Progenitor cell of endocrine pancreas (in vitro differentiated cells): Measurements from ENCODE around the gene IGSF9B. TPM values are rescaled to one million over a fixed set of nuclear protein-coding genes. Genes with fewer than 3 reads are reported as not detected.

Experiments used
- DNase-seq: peaks from one replicate; pipeline ENCODE4 v3.0.0; 2021; ENCODE audit warnings: low spot score; ENCODE audit not compliant: unreplicated experiment
- H3K27ac Mint-ChIP-seq: 2 replicates; pipeline ENCODE4 v1.8.0; 2021; ENCODE audit warnings: mild to moderate bottlenecking, moderate library complexity, mixed read lengths
- H3K27me3 Mint-ChIP-seq: 2 replicates; pipeline ENCODE4 v1.8.0; 2021; ENCODE audit warnings: mixed read lengths
- H3K36me3 Mint-ChIP-seq: 2 replicates; pipeline ENCODE4 v1.8.0; 2022; ENCODE audit warnings: mixed read lengths; ENCODE audit not compliant: insufficient read depth
- H3K4me1 Mint-ChIP-seq: 2 replicates; pipeline ENCODE4 v1.8.0; 2021; ENCODE audit warnings: low read depth, mixed read lengths
- H3K4me3 Mint-ChIP-seq: 2 replicates; pipeline ENCODE4 v1.8.0; 2021; ENCODE audit warnings: low read depth, mild to moderate bottlenecking, moderate library complexity, mixed read lengths
- H3K9me3 Mint-ChIP-seq: 2 replicates; pipeline ENCODE4 v1.8.0; 2021; ENCODE audit warnings: low read depth, mixed read lengths
- total RNA-seq: library from RNA; stranded (reverse); gene quantifications from 2 replicates; pipeline ENCODE4 v1.2.1, GENCODE V29; 2021
- TF ChIP-seq, protein P1 (sequence below): fragments of 200-600 bp; sonication (generic); IDR thresholded peaks from one replicate; pipeline ENCODE4 v1.5.0; 2021; ENCODE audit warnings: antibody characterized with exemption, mild to moderate bottlenecking; ENCODE audit not compliant: unreplicated experiment

IGSF9B gene
- total RNA-seq, 1 donor from 2014 or later = 7.8 TPM

DNA sequence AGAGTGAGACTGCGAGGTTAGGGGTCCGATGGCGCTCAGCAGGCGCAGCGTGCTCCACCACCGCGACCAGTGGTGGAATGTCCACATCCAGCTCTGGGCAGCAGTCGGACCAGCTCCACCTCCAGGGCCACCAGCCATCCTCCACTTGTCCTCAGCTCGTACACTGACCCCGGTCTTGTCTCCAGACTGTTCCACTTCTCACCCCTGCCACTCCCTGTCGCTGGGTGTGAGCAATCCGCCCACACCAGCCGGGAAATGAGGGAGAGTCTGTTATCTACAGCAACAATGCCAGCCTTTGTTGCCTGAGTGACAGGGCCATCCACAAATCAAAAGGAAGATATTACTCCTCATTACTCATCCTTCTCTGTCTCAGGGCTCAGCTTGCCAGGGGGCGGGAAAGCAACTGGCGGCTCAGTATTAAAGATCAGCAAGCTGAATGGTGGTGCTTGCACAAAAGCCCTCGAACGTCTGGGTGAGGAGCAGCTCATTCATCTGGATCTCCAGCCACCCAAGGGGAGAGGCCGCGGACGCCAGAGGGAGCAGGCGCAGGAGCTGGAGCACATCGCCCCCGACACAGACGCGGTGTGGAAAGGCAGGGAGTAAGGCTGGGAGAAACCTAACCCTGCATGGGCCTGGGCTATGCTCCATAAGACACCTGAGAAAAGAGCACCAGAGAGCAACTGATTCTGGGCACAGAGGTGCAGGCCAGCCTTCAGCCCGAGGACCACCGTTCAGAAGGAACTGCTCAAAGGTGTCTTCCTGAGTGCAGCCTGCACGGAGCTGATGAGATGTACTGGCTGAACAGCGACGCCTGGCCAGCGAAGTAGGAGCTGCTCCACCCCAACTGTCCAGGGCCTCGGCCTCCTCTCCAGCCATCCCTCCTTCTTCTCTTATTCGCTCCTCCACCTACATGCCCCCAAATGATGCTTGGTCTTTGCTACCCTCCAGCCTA lies 21.9 kb downstream of the IGSF9B start:
- Mint-ChIP-seq H3K9me3 (no peaks in the 10 kb centered on the region), H3K4me3 (no peak overlapping the region), H3K27ac (no peak overlapping the region), H3K27me3 (no peaks in the 10 kb centered on the region), H3K4me1 (peaks cover 2% of the 10 kb centered on the region), H3K36me3 (peaks cover 3% of the 10 kb centered on the region)
- TF ChIP-seq, protein P1, sequence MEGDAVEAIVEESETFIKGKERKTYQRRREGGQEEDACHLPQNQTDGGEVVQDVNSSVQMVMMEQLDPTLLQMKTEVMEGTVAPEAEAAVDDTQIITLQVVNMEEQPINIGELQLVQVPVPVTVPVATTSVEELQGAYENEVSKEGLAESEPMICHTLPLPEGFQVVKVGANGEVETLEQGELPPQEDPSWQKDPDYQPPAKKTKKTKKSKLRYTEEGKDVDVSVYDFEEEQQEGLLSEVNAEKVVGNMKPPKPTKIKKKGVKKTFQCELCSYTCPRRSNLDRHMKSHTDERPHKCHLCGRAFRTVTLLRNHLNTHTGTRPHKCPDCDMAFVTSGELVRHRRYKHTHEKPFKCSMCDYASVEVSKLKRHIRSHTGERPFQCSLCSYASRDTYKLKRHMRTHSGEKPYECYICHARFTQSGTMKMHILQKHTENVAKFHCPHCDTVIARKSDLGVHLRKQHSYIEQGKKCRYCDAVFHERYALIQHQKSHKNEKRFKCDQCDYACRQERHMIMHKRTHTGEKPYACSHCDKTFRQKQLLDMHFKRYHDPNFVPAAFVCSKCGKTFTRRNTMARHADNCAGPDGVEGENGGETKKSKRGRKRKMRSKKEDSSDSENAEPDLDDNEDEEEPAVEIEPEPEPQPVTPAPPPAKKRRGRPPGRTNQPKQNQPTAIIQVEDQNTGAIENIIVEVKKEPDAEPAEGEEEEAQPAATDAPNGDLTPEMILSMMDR = no peak
- DNase-seq = no peak

DNA sequence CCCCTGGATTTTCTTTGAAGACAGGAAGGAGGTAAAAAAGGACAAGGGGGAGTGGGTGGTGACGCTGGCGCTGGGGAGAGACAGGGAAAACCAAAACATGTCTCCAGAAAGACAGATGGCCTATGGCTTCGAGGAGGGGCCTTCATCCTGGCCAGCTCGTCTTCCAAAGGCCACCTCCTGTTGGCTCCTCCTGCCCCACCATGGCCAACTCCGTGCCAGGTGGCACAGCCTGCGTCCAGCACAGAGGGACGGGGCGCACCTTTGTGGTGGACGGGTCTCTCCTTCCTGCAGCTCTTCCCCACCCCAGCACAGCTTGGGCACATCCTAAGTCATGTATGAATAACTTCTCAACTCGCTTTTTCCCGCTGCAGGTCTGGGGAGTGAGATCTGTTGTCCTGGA lies 22.7 kb downstream of the IGSF9B start:
- TF ChIP-seq, protein P1 = no peak
- H3K27ac Mint-ChIP-seq = no peak overlapping the region
- H3K9me3 Mint-ChIP-seq = no peaks in the 10 kb centered on the region
- H3K4me3 Mint-ChIP-seq = no peak overlapping the region
- DNase-seq = no peak
- H3K4me1 Mint-ChIP-seq = peaks cover 2% of the 10 kb centered on the region
- H3K27me3 Mint-ChIP-seq = no peaks in the 10 kb centered on the region
- H3K36me3 Mint-ChIP-seq = peaks cover 3% of the 10 kb centered on the region

DNA sequence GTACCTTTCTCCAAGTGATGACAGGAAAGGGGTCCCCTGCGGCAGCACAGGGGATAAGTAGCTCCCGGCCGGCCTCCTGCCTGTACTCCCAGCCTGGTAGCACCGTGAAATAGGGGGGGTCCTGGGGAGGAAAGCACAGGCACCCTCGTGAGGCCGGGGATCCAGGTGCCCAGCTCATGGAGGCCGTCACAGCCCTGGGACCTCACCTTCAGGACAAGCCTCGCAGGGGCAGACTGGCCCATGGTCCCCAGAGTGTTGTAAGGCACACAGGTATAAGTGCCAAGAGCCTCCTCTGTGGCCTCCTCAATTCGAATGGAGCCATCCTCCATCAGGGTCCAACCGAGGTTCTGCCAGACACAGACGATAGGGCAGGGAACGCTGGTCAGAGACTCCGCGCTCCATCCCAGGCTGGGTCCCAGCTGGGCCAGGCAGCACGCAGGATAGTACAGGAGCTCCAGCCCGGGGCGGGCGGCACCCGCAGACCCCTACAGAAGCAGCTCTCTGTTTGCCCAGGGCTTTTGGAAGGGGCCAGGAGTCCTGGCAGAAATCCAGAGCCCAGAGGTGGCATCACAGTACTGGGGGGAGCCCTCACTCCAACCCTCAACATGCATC lies 25.2 kb downstream of the IGSF9B start:
- no peak overlapping the region for H3K4me3 Mint-ChIP-seq
- DNase-seq = no peak
- peaks cover 1% of the 10 kb centered on the region for H3K36me3 Mint-ChIP-seq
- H3K27ac Mint-ChIP-seq = no peak overlapping the region
- H3K9me3 Mint-ChIP-seq = no peaks in the 10 kb centered on the region
- TF ChIP-seq, protein P1 = no peak
- peaks cover 5% of the 10 kb centered on the region for H3K4me1 Mint-ChIP-seq
- H3K27me3 Mint-ChIP-seq = peaks cover 3% of the 10 kb centered on the region

DNA sequence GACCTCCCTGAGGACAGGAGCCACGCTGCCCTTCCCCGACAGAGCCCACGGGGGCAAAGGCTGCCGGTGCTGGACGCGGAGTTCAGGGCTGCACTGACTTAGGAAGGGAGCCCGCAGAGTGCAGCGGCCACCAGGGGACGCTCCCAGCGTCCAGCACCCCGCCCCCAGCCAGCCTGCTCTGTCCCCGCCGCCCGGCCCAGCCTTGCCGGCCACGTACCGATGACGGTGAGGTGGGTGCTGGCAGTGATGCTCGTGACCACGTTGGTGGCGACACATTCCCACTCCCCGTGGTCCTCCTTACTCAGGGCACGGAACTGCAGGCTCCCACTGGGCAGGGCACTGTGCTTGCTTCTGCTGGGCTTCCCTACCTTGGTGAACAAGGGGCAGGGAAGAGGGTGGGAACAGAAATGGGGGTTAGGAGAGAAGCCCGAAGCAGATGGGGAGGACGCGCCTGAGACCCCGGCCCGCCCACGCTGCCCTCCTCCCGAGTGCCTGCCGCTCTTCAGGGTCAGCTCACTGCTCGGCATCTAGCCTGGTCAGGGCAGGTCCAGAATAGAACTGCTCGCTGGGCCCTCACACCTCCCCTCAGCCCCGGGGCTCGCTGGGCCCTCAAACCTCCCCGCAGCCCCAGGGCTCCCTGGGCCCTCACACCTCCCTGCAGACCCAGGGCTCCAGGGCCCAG lies 25.9 kb downstream of the IGSF9B start:
- peaks cover 1% of the 10 kb centered on the region for H3K36me3 Mint-ChIP-seq
- no peak overlapping the region for H3K27ac Mint-ChIP-seq

More for the DNA sequence above, 25.9 kb downstream of the IGSF9B start:
- H3K4me1 Mint-ChIP-seq = peaks cover 5% of the 10 kb centered on the region
- TF ChIP-seq, protein P1 = peak; percentile 55
- no peak overlapping the region for H3K4me3 Mint-ChIP-seq
- peaks cover 3% of the 10 kb centered on the region for H3K27me3 Mint-ChIP-seq
- no peak for DNase-seq
- H3K9me3 Mint-ChIP-seq = no peaks in the 10 kb centered on the region
